Natural killer cell (primary cell): Measurements from ENCODE around the gene EPAS1. TPM values are rescaled to one million over a fixed set of nuclear protein-coding genes. Genes with fewer than 3 reads are reported as not detected.

ENCODE experiments used
- ATAC-seq, 3 donors: fragments of 150-1000 bp in 2 of 3; fragments of 200-7000 bp in 1 of 3; cut with Tn5 transposase; 1 replicate in 1 of 3; 2 replicates in 2 of 3; pipeline ENCODE4 v1.10.0; 2021; ENCODE audit warnings: mild to moderate bottlenecking in 2 of 3, moderate library complexity in 2 of 3
- DNase-seq, 2 donors: peaks; one replicate each; pipeline versions ENCODE4 v3.0.0 to v3.0.0-alpha.2; 2013 to 2021; ENCODE audit warnings: mixed read lengths in 1 of 2
- H3K27ac ChIP-seq: one replicate; pipeline ENCODE4 v1.5.1; 2013; ENCODE audit warnings: mild to moderate bottlenecking, low read length
- H3K27me3 ChIP-seq: one replicate; pipeline ENCODE4 v1.6.1; 2013; ENCODE audit warnings: low read length; ENCODE audit not compliant: control insufficient read depth, insufficient read depth
- H3K36me3 ChIP-seq: one replicate; pipeline ENCODE4 v1.6.1; 2013; ENCODE audit warnings: low read length; ENCODE audit not compliant: control insufficient read depth, insufficient read depth
- H3K4me1 ChIP-seq: one replicate; pipeline ENCODE4 v1.6.1; 2013; ENCODE audit warnings: low read length; ENCODE audit not compliant: control insufficient read depth, insufficient read depth
- H3K4me3 ChIP-seq: one replicate; pipeline ENCODE4 v1.5.1; 2013; ENCODE audit warnings: low read length
- H3K9me3 ChIP-seq: one replicate; pipeline ENCODE4 v1.6.1; 2013; ENCODE audit warnings: low read length; ENCODE audit not compliant: control insufficient read depth, insufficient read depth
- H3K27ac Mint-ChIP-seq, 2 donors: one replicate each; pipeline ENCODE4 v1.8.0; 2022; ENCODE audit warnings: mild to moderate bottlenecking in 2 of 2, mixed read lengths in 2 of 2, moderate library complexity in 1 of 2
- H3K27me3 Mint-ChIP-seq, 2 donors: one replicate each; pipeline ENCODE4 v1.8.0; 2022; ENCODE audit warnings: low read depth in 2 of 2, mixed read lengths in 2 of 2
- H3K36me3 Mint-ChIP-seq: one replicate; pipeline ENCODE4 v1.8.0; 2022; ENCODE audit warnings: mixed read lengths
- H3K4me1 Mint-ChIP-seq, 2 donors: one replicate each; pipeline ENCODE4 v1.8.0; 2022; ENCODE audit warnings: mixed read lengths in 2 of 2
- H3K4me3 Mint-ChIP-seq: one replicate; pipeline ENCODE4 v1.8.0; 2022; ENCODE audit warnings: mild to moderate bottlenecking, moderate library complexity, mixed read lengths
- H3K9me3 Mint-ChIP-seq, 2 donors: one replicate each; pipeline ENCODE4 v1.8.0; 2022; ENCODE audit warnings: mixed read lengths in 2 of 2
- WGBS: methylation state at CpG from one replicate; pipeline ENCODE4 v1.1.7; 2013; ENCODE audit warnings: missing lambda C conversion rate; ENCODE audit not compliant: insufficient coverage; 5-methylcytosine and 5-hydroxymethylcytosine counted together
- intact Hi-C: fragments of 100-400 bp; cut with micrococcal nuclease; formaldehyde crosslinking; loops from one replicate; pipeline ENCODE4 v1.14.2; 2022
- total RNA-seq, 4 donors: library from RNA; stranded (reverse); fragments of 120-200 nt in 1 of 4; gene quantifications; one replicate each; pipeline versions ENCODE4 v1.2.3 to v1.2.4, GENCODE V29; 2013 to 2022
- TF ChIP-seq, protein P1 (sequence below): fragments of 200-600 bp; IDR thresholded peaks from one replicate; pipeline ENCODE4 v1.8.0; 2022; ENCODE audit warnings: antibody characterized with exemption

Gene EPAS1
- total RNA-seq, 3 donors from 2014 or later (not counting 1 experiment from before 2014, with no cell fraction given), result 2.1 to 61.4 (median 3.6) TPM

DNA sequence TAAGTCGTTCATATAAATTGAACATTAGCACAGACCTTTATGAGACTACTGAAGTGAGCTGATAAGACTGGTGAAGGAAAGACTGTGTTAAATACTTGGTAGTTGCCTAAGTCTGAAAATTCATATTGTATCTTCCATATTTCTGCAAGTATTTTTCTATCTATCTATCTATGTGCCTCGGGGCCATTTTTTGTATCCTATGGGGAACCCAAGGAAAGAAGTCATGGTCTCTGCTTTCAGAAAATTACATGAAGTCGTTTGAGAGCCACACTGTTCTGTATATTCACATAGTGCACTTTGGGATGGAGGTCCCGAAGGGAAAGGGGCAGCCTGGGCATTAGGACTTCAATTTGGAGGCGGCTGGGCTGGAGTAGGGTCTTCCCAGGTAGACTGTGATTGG is 89.6 kb downstream of the EPAS1 start:
- Mint-ChIP-seq H3K4me1 (no peaks in the 10 kb centered on the region), H3K27me3 (peaks cover 0 to 10% of the 10 kb centered on the region in 2 donors), H3K4me3 (no peak overlapping the region), H3K36me3 (no peaks in the 10 kb centered on the region), H3K9me3 (no peaks in the 10 kb centered on the region), H3K27ac (no peak overlapping the region)
- WGBS, result 88% methylated on average over 4 of the region's 5 CpGs
- Histone ChIP-seq H3K27me3 (no peaks in the 10 kb centered on the region), H3K27ac (no peak overlapping the region), H3K4me3 (no peak overlapping the region), H3K9me3 (no peaks in the 10 kb centered on the region), H3K4me1 (no peaks in the 10 kb centered on the region), H3K36me3 (no peaks in the 10 kb centered on the region)
- no peak for ATAC-seq
- intact Hi-C loops, result no loop called here
- DNase-seq, result no peak
- TF ChIP-seq, protein P1, sequence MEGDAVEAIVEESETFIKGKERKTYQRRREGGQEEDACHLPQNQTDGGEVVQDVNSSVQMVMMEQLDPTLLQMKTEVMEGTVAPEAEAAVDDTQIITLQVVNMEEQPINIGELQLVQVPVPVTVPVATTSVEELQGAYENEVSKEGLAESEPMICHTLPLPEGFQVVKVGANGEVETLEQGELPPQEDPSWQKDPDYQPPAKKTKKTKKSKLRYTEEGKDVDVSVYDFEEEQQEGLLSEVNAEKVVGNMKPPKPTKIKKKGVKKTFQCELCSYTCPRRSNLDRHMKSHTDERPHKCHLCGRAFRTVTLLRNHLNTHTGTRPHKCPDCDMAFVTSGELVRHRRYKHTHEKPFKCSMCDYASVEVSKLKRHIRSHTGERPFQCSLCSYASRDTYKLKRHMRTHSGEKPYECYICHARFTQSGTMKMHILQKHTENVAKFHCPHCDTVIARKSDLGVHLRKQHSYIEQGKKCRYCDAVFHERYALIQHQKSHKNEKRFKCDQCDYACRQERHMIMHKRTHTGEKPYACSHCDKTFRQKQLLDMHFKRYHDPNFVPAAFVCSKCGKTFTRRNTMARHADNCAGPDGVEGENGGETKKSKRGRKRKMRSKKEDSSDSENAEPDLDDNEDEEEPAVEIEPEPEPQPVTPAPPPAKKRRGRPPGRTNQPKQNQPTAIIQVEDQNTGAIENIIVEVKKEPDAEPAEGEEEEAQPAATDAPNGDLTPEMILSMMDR, result no peak

GRCh38 chr2:46387292-46387691 is 90.1 kb downstream of the EPAS1 start:
- H3K9me3 ChIP-seq, result no peaks in the 10 kb centered on the region
- TF ChIP-seq, protein P1, result no peak
- 100% methylated on average over 3 of the region's 3 CpGs for WGBS
- H3K36me3 ChIP-seq, result no peaks in the 10 kb centered on the region
- DNase-seq (no peak), ATAC-seq (no peak)
- Mint-ChIP-seq H3K36me3 (no peaks in the 10 kb centered on the region), H3K27ac (no peak overlapping the region), H3K4me3 (no peak overlapping the region), H3K9me3 (no peaks in the 10 kb centered on the region), H3K27me3 (peaks cover 0 to 15% of the 10 kb centered on the region in 2 donors), H3K4me1 (no peaks in the 10 kb centered on the region)
- intact Hi-C loops, result no loop called here
- H3K27ac ChIP-seq, result no peak overlapping the region
- no peaks in the 10 kb centered on the region for H3K27me3 ChIP-seq
- H3K4me1 ChIP-seq, result no peaks in the 10 kb centered on the region
- H3K4me3 ChIP-seq, result no peak overlapping the region

- ATAC-seq, result no peak
- Mint-ChIP-seq H3K9me3 (no peaks in the 10 kb centered on the region), H3K27ac (no peak overlapping the region), H3K27me3 (peaks cover 0 to 19% of the 10 kb centered on the region in 2 donors), H3K36me3 (no peaks in the 10 kb centered on the region), H3K4me1 (no peaks in the 10 kb centered on the region), H3K4me3 (no peak overlapping the region)
- H3K9me3 ChIP-seq, result no peaks in the 10 kb centered on the region
- 91% methylated on average over 5 of the region's 5 CpGs for WGBS
- H3K4me3 ChIP-seq, result no peak overlapping the region
- intact Hi-C loops, result no loop called here
- no peaks in the 10 kb centered on the region for H3K36me3 ChIP-seq
- TF ChIP-seq, protein P1, result no peak
- no peaks in the 10 kb centered on the region for H3K4me1 ChIP-seq
- H3K27me3 ChIP-seq, result no peaks in the 10 kb centered on the region
- no peak for DNase-seq
- H3K27ac ChIP-seq, result no peak overlapping the region
Measured at GRCh38 chr2:46387886-46388515, 90.8 kb downstream of the EPAS1 start.

DNA sequence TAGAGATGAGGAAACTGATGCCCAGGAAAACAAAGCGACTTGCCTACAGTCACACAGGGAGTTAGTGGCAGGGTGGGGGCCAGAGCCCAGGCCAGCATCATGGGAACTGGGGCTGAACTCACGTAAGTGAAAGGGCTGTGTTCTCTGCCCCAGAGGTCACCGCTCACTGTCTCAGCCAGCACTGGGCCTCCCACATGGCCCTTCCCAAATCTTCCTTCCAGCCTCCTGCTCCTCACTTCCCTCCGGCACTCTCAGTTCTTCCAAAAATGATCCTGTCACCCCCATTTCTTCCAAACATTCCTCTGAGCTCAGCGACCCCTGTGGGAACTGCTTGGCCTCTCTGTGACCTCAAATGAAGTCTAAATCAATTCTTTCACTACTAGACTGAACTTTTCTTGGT is 91.7 kb downstream of the EPAS1 start:
- ATAC-seq (no peak), DNase-seq (no peak)
- Mint-ChIP-seq H3K4me3 (no peak overlapping the region), H3K27me3 (peaks cover 0 to 19% of the 10 kb centered on the region in 2 donors), H3K9me3 (no peaks in the 10 kb centered on the region), H3K4me1 (no peaks in the 10 kb centered on the region), H3K36me3 (no peaks in the 10 kb centered on the region), H3K27ac (no peak overlapping the region)
- TF ChIP-seq, protein P1, result no peak
- no peak overlapping the region for H3K27ac ChIP-seq
- no peaks in the 10 kb centered on the region for H3K36me3 ChIP-seq
- 89% methylated on average over 5 of the region's 5 CpGs for WGBS
- intact Hi-C loops, result no loop called here
- H3K4me1 ChIP-seq, result no peaks in the 10 kb centered on the region
- H3K27me3 ChIP-seq, result no peaks in the 10 kb centered on the region
- no peaks in the 10 kb centered on the region for H3K9me3 ChIP-seq
- H3K4me3 ChIP-seq, result no peak overlapping the region
